A375 (cell line): Measurements from ENCODE around the gene CDCA5. TPM values are rescaled to one million over a fixed set of nuclear protein-coding genes. Genes with fewer than 3 reads are reported as not detected.

ENCODE experiments used
- small RNA-seq: library from RNA; depleted of rRNA; stranded (forward); fragments of <200 nt; gene quantifications from one replicate; pipeline ENCODE3, GENCODE V24; 2014
- total RNA-seq: library from RNA; depleted of rRNA; stranded (reverse); fragments of >200 nt; shearing (Covaris generic); gene quantifications from 2 replicates; pipeline ENCODE4 v1.2.3, GENCODE V29; 2014; rRNA removed

Gene CDCA5
- 56.8 and 61.9 TPM in 2 replicates for total RNA-seq

GRCh38 chr11:65083834-65084597 lies at the start of gene CDCA5, which contains the start of gene ZFPL1:
TSS of gene CDCA5 (minus strand) at chr11:65084040. CDS start at chr11:65083978, 62 bp downstream.
TSS of gene ZFPL1 (plus strand) at chr11:65084222. CDS start at chr11:65084699, 477 bp downstream.

GRCh38 chr11:65121865-65122696 lies 38.2 kb upstream of the CDCA5 start, which contains the start of the genes FAU and MRPL49:
TSS of gene FAU (minus strand) at chr11:65122134. CDS start at chr11:65121813, 321 bp downstream.
TSS of gene MRPL49 (plus strand) at chr11:65122321. CDS start at chr11:65122347, 26 bp downstream.

GRCh38 chr11:65117206-65118096 lies 33.6 kb upstream of the CDCA5 start, which contains the start of gene ZNHIT2:
TSS of gene ZNHIT2 (minus strand) at chr11:65117701. CDS start at chr11:65117653, 48 bp downstream.

GRCh38 chr11:65111744-65112545 lies 28.1 kb upstream of the CDCA5 start, which contains the start of gene TM7SF2:
TSS of gene TM7SF2 (plus strand) at chr11:65111872. CDS start at chr11:65112016, 144 bp downstream.

GRCh38 chr11:65095974-65096806 lies 12.3 kb upstream of the CDCA5 start, which contains the start of gene VPS51:
TSS of gene VPS51 (plus strand) at chr11:65096214. CDS start at chr11:65096251, 37 bp downstream.

GRCh38 chr11:65058419-65059054 lies 25.3 kb downstream of the CDCA5 start, which contains the start of gene NAALADL1:
TSS of gene NAALADL1 (minus strand) at chr11:65058553. CDS start at chr11:65058521, 32 bp downstream.

GRCh38 chr11:65040847-65041622 lies 42.8 kb downstream of the CDCA5 start, which contains the start of gene SAC3D1:
TSS of gene SAC3D1 (plus strand) at chr11:65041210. CDS start at chr11:65041293, 83 bp downstream.

Small RNAs within 50 kb of the gene (small RNA-seq; reads per million reads assigned to genes)
- not detected for gene SNX15

Other genes starting within 250 kb of the CDCA5 start
- 0.29 and 0.57 TPM in 2 replicates for gene CDC42BPG, start 239.4 kb downstream of the CDCA5 start, total RNA-seq
- gene EHD1, start 205.4 kb downstream of the CDCA5 start, total RNA-seq: 86.6 and 93.6 TPM in 2 replicates
- 19.0 and 19.6 TPM in 2 replicates for gene ATG2A, start 166.8 kb downstream of the CDCA5 start, total RNA-seq
- gene PPP2R5B, start 159.4 kb downstream of the CDCA5 start, total RNA-seq: 10.2 and 10.6 TPM in 2 replicates
- not detected in 2 replicates for gene GPHA2, start 148.1 kb downstream of the CDCA5 start, total RNA-seq
- not detected in 2 replicates for gene MAJIN, start 111.9 kb downstream of the CDCA5 start, total RNA-seq
- 1.3 TPM in 2 replicates for gene BATF2, start 87.1 kb downstream of the CDCA5 start, total RNA-seq
- gene ARL2, start 69.9 kb downstream of the CDCA5 start, total RNA-seq: 235 and 274 TPM in 2 replicates
- gene SNX15, start 56.6 kb downstream of the CDCA5 start, total RNA-seq: 16.9 and 18.6 TPM in 2 replicates
- gene SAC3D1, start 42.8 kb downstream of the CDCA5 start, total RNA-seq: 21.5 and 22.5 TPM in 2 replicates
- not detected in 2 replicates for gene NAALADL1, start 25.5 kb downstream of the CDCA5 start, total RNA-seq
- 58.4 and 65.3 TPM in 2 replicates for gene ZFPL1, start 182 bp upstream of the CDCA5 start, total RNA-seq
- 184 and 252 TPM in 2 replicates for gene VPS51, start 12.2 kb upstream of the CDCA5 start, total RNA-seq
- gene TM7SF2, start 27.8 kb upstream of the CDCA5 start, total RNA-seq: 13.3 and 20.5 TPM in 2 replicates
- 42.7 and 50.7 TPM in 2 replicates for gene ZNHIT2, start 33.7 kb upstream of the CDCA5 start, total RNA-seq
- 892 and 982 TPM in 2 replicates for gene FAU, start 38.1 kb upstream of the CDCA5 start, total RNA-seq
- 96.8 and 105 TPM in 2 replicates for gene MRPL49, start 38.3 kb upstream of the CDCA5 start, total RNA-seq
- gene SYVN1, start 50.5 kb upstream of the CDCA5 start, total RNA-seq: 11.6 and 14.1 TPM in 2 replicates
- gene SPDYC, start 86.2 kb upstream of the CDCA5 start, total RNA-seq: not detected in 2 replicates
- gene CAPN1, start 97.9 kb upstream of the CDCA5 start, total RNA-seq: 65.5 and 67.5 TPM in 2 replicates
- 22.3 and 24.3 TPM in 2 replicates for gene POLA2, start 177.9 kb upstream of the CDCA5 start, total RNA-seq
- gene CDC42EP2, start 230.8 kb upstream of the CDCA5 start, total RNA-seq: 12.6 and 14.5 TPM in 2 replicates
- 47.7 and 62.2 TPM in 2 replicates for gene DPF2, start 249.8 kb upstream of the CDCA5 start, total RNA-seq